Kidney epithelial cell (primary cell): ENCODE results near the gene TAGLN. TPM values are rescaled to one million over a fixed set of nuclear protein-coding genes. Genes with fewer than 3 reads are reported as not detected.
"Not testable (repeated sequence)": the region's sequence is repeated elsewhere in the genome, so short reads cannot be mapped to it uniquely, and the experiment has no call there.

Source experiments
- DNase-seq: peaks from one replicate; pipeline ENCODE4 v3.0.0-alpha.2; 2010; ENCODE audit warnings: low read depth
- H3K27me3 ChIP-seq: 2 replicates; pipeline ENCODE4 v1.6.0; 2011; ENCODE audit warnings: low read length; ENCODE audit not compliant: control insufficient read depth, insufficient read depth
- H3K36me3 ChIP-seq: 2 replicates; pipeline ENCODE4 v1.5.1; 2011; ENCODE audit warnings: low read length; ENCODE audit not compliant: control insufficient read depth, insufficient read depth
- H3K4me3 ChIP-seq: 2 replicates; pipeline ENCODE4 v1.5.1; 2011; ENCODE audit warnings: low read depth, mild to moderate bottlenecking, control low read depth, low read length
- CTCF ChIP-seq: IDR thresholded peaks from 2 replicates; pipeline ENCODE4 v1.5.1; 2011; ENCODE audit warnings: mild to moderate bottlenecking, moderate library complexity, low read length, control low read depth, inconsistent platforms; ENCODE audit not compliant: insufficient read depth, poor library complexity, severe bottlenecking
- total RNA-seq: library from RNA; depleted of rRNA; stranded (reverse); fragments of >200 nt; gene quantifications from 2 replicates; pipeline ENCODE4 v1.2.3, GENCODE V29; 2015

TAGLN gene
- total RNA-seq, 1 donor from 2014 or later: 1,816 TPM

DNA sequence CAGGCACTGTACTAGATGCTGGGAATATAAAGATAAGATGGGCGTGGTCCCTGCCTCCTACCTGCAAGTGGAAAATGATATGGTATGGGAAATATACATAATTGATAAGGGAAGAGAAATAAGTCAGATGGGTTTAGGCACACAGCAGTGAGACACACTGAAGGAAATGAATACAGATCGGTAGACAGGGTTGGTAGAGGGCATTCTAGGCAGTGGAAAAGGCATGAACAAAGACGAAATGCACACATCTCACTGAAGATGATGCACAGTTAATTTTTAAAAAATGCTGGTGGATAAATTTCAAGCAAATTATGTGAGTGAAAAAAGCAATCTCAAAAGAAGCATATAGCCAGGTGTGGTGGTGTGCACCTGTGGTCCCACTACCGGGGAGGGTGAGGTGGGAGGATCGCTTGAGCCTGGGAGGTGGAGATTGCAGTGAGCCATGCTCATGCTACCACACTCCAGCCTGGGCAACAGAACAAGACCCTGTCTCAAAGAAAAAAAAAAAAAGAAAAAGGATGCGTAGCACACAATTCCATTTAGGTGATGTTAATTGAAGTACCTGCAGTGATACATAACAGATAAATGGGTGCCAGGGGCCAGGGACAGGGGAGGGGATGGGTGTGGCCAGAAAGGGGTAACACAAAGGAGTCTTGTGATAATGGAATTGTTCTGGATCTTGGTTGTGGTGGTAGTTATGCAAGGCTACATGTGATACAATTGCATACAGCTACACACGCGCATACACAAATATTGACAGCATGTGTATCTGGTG is 10.4 kb downstream of the TAGLN start:
- not testable (repeated sequence) for H3K4me3 ChIP-seq, H3K27me3 ChIP-seq, H3K36me3 ChIP-seq, DNase-seq

- no peak for TF ChIP-seq CTCF
- no peak for DNase-seq
- H3K4me3 ChIP-seq: no peak overlapping the region
- H3K27me3 ChIP-seq: no peaks in the 10 kb centered on the region
- no peaks in the 10 kb centered on the region for H3K36me3 ChIP-seq
Measured at GRCh38 chr11:117210620-117211019, 11.4 kb downstream of the TAGLN start.

- H3K27me3 ChIP-seq: no peaks in the 10 kb centered on the region
- TF ChIP-seq CTCF: no peak
- no peak for DNase-seq
- H3K36me3 ChIP-seq: no peaks in the 10 kb centered on the region
- no peak overlapping the region for H3K4me3 ChIP-seq
Measured at GRCh38 chr11:117212697-117213355, 13.7 kb downstream of the TAGLN start.

- H3K27me3 ChIP-seq: no peaks in the 10 kb centered on the region
- no peak for TF ChIP-seq CTCF
- H3K36me3 ChIP-seq: peaks cover 1% of the 10 kb centered on the region
- no peak for DNase-seq
- no peak overlapping the region for H3K4me3 ChIP-seq
Measured at GRCh38 chr11:117214404-117215110, 15.4 kb downstream of the TAGLN start.

GRCh38 chr11:117217141-117218084 is 18.2 kb downstream of the TAGLN start:
- DNase-seq: no peak
- TF ChIP-seq CTCF: no peak
- Histone ChIP-seq H3K27me3 (no peaks in the 10 kb centered on the region), H3K36me3 (peaks cover 1% of the 10 kb centered on the region), H3K4me3 (no peak overlapping the region)
